ENCODE data around the gene DOCK10.

DOCK10 gene

DNA sequence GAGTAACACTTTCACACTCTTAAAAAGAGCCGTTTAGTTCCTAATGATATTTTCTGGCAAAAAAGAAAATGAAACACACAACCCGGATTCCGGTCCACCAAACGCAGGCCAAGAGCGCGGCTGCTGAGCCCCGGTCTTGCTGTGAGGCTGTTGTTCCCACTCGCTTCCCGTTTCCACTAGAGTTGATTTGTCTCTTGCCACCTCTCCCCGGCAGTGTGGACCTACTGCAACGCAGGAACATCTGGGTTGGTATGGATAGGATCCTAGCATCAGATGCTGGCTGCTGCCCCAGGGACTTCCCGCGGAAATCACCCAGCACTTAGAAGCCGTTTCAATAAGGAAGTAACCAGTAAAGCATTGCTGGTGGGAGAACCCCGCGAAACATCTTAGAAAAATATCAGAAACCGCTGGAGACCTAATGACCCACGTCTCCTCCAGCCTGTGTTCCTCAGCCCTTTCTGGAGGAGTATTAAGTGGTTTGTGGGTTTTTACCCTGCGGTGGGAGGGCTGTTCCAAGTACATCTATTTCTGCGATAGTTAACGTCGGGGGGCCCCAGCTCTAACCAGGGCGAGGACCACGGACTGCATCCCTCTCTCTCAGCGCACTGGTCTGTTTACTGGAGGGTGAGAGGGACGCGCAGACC lies 939 bp downstream of the DOCK10 start:
- TF ChIP-seq, protein P1, sequence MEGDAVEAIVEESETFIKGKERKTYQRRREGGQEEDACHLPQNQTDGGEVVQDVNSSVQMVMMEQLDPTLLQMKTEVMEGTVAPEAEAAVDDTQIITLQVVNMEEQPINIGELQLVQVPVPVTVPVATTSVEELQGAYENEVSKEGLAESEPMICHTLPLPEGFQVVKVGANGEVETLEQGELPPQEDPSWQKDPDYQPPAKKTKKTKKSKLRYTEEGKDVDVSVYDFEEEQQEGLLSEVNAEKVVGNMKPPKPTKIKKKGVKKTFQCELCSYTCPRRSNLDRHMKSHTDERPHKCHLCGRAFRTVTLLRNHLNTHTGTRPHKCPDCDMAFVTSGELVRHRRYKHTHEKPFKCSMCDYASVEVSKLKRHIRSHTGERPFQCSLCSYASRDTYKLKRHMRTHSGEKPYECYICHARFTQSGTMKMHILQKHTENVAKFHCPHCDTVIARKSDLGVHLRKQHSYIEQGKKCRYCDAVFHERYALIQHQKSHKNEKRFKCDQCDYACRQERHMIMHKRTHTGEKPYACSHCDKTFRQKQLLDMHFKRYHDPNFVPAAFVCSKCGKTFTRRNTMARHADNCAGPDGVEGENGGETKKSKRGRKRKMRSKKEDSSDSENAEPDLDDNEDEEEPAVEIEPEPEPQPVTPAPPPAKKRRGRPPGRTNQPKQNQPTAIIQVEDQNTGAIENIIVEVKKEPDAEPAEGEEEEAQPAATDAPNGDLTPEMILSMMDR (IDR thresholded peaks at IDR 0.05; ENCODE audit: insufficient read depth, missing control alignments): no peak
- no peak for DNase-seq (ENCODE audit: insufficient read length, low spot score)
- no peak for FAIRE-seq

DNA sequence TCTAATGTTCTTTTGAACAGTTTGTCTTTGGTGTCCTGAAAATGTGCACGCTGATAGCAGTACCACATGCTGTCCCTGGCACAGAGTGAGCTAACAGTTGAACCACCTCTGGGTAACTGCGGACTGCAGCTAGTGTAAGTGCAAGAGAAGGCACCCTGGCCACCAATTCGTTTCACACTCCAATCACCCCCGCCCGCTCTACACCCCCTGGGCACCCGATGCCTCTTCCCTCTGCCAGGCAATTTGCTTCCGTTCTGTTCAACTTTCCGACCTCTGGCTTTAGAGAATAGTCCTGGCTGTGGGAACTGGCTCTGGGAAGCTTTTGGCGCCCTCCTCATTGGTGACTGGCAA lies 1.4 kb downstream of the DOCK10 start:
- DNase-seq (ENCODE audit: insufficient read length, low spot score) (no peak), FAIRE-seq (no peak)
- TF ChIP-seq, protein P1 (IDR thresholded peaks at IDR 0.05; ENCODE audit: insufficient read depth, missing control alignments): no peak

DNA sequence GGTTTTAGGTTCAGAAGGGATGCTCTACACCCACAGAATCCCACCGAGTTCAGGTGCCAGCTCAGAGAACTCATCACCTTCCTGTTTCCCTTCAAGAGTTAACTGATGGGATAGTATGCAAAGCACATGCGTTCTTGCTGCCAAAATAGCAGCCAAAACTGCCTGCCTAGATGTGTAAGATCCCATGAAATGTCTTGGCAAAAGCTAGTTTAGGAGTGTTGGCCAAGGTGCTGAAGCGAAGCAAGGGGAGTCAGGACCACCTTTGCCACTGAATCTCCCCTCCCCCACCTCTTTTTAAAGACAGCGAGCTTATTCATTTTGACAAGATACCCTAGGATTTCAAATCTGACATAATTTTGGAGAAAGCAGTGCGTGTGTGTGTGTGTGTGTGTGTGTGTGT lies 2.1 kb downstream of the DOCK10 start:
- no peak for FAIRE-seq

DNA sequence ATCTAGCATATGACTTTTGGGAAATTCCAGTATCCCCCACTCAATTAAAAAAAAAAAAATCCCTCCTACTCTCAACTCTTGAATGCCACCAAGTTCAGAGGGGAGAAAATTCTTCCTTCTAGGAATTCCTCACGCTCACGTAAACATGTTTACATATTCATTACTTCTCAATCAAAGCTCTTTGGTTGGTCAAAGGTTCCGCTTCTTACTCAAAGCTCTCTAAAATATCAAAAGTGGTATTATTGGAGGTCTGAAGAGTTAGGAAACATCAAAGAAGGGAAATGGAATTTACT lies 4.1 kb downstream of the DOCK10 start:
- FAIRE-seq (no peak), DNase-seq (ENCODE audit: insufficient read length, low spot score) (no peak)
- TF ChIP-seq, protein P1 (IDR thresholded peaks at IDR 0.05; ENCODE audit: insufficient read depth, missing control alignments): no peak

More for the DNA sequence above, 2.1 kb downstream of the DOCK10 start:
- DNase-seq (ENCODE audit: insufficient read length, low spot score): no peak
- TF ChIP-seq, protein P1 (IDR thresholded peaks at IDR 0.05; ENCODE audit: insufficient read depth, missing control alignments): no peak

DNA sequence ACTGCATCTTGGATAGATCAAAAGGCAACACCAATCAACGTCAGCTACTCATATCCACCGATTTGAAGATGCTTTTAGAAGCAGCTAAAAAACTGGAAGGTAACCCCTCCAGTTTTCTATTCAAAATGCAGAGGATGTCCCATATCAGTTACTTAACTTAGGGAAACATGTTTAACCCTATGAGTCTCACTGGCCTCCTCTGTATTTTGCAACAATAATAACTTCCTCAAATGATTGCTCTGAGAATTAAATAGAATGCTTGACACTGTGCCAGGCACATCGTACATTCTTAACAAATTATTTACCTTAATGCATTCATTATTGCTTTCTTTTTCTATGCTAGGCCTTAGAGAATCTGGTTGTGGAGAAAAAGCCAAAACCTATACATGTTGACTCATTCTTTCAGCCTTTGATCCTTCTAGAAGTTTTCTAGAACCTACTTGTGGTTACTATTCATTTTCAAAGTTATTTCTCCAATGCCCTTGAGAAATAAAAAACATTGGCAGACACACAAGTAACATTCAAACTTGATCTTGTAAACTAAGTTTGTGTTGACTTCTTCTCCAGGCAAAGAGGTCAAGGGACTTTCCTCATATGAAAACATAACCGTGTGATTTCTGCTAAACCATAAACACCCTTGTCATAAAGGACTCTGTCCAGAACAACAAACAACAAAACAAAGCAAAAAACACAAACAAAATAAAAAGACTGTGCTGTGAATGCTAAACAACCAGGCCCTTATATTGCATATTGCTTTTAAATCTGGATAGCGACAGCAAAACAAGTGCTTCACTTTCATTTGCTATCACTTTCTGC lies 4.6 kb downstream of the DOCK10 start:
- TF ChIP-seq, protein P1 (IDR thresholded peaks at IDR 0.05; ENCODE audit: insufficient read depth, missing control alignments): no peak
- no peak for DNase-seq (ENCODE audit: insufficient read length, low spot score)
- FAIRE-seq: no peak

DNA sequence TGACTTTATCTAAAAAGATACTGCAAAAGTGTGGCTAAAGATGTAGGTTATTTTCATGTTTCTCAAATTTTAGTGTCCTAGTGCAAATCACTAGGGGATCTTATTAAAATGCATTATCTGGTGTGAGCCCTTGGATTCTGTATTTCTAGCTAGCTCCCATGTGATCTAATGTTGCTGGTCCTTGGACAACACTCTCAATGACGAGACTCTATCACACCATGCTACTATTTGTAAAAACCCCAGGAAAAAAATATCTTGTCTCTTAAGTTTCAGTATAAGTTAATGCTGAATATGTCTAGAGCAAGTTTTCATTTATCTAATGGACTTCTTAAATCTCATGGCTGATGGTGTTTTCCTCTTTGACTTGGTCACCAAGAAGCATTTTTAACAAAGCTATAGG lies 5.8 kb downstream of the DOCK10 start:
- TF ChIP-seq, protein P1 (IDR thresholded peaks at IDR 0.05; ENCODE audit: insufficient read depth, missing control alignments): no peak
- no peak for FAIRE-seq
- no peak for DNase-seq (ENCODE audit: insufficient read length, low spot score)

Data from D721Med (cell line).